Peyer's patch (tissue), 4 donors: ENCODE results near the gene ADM5. TPM values are rescaled to one million over a fixed set of nuclear protein-coding genes. Genes with fewer than 3 reads are reported as not detected.

Source experiments
- DNase-seq, 3 donors: peaks; one replicate each; pipeline ENCODE4 v3.0.0-alpha.2; 2017 to 2019
- H3K27ac ChIP-seq, 4 donors: fragments of 200-600 bp; sonication (generic); one replicate each; pipeline ENCODE4 v1.5.1; 2016 to 2019
- H3K27me3 ChIP-seq, 2 donors: fragments of 200-600 bp; sonication (generic); one replicate each; pipeline ENCODE4 v1.5.1; 2019
- H3K36me3 ChIP-seq, 3 donors: fragments of 200-600 bp; sonication (generic); one replicate each; pipeline ENCODE4 v1.5.1; 2016 to 2019
- H3K4me1 ChIP-seq, 4 donors: fragments of 200-600 bp; sonication (generic); one replicate each; pipeline ENCODE4 v1.5.1; 2016 to 2019
- H3K4me3 ChIP-seq, 4 donors: fragments of 200-600 bp; sonication (generic); 1 replicate in 3 of 4; 2 replicates in 1 of 4; pipeline ENCODE4 v1.5.1; 2016 to 2019; ENCODE audit warnings: mild to moderate bottlenecking in 1 of 4
- H3K9me3 ChIP-seq, 4 donors: fragments of 200-600 bp; sonication (generic); one replicate each; pipeline ENCODE4 v1.5.1; 2016 to 2019; ENCODE audit warnings: mild to moderate bottlenecking in 1 of 4
- POLR2A ChIP-seq, 2 donors: fragments of 450-650 bp; IDR thresholded peaks; one replicate each; pipeline ENCODE4 v1.5.1; 2017; ENCODE audit warnings: antibody characterized with exemption in 2 of 2, mild to moderate bottlenecking in 2 of 2, moderate library complexity in 2 of 2
- total RNA-seq, 4 donors: library from RNA; depleted of rRNA; stranded (reverse); fragments of >200 nt; gene quantifications; one replicate each; pipeline ENCODE4 v1.1.0, GENCODE V29; 2016
- TF ChIP-seq, protein P1 (sequence below), 6 experiments: fragments of 450-650 bp in 4 of 6; fragments of 200-600 bp in 2 of 6; sonication (generic) in 1 of 6; IDR thresholded peaks; one replicate each; pipeline ENCODE4 v1.5.1; 2017 to 2019; ENCODE audit warnings: antibody characterized with exemption in 6 of 6, mild to moderate bottlenecking in 3 of 6, moderate library complexity in 1 of 6

ADM5 gene
- total RNA-seq, 4 donors from 2014 or later = 4.4 to 9.1 TPM; not detected in 2

DNA sequence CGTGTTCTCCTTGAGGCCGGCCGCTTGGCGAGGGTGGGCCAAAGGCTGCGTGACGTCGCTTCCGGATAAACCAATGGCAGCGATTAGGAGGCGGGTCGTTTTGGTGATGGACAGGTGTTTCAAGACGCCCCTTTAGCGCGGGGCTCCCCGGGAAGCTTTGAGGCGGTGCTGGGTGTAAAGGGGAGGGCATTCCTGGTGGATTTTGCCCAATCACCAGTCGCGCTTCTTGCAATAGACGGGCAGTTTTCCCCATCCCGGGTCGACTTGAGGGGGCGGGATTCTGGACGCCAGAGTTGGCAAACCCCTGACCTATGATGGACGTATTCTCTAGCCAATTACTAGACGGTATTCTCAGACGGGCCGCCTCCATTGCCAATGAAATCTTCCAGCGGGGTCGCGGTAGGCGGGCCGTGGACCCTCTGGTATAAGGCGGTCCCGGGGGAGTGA is 12.6 kb upstream of the ADM5 start:
- Histone ChIP-seq H3K27me3 (no peaks in the 10 kb centered on the region), H3K27ac (peak overlapping the region; percentile 85 to 94 (median 86)), H3K36me3 (peaks cover 0 to 8% (median 0%) of the 10 kb centered on the region in 3 donors), H3K4me3 (peak overlapping the region; percentile 63 to 80 (median 71)), H3K9me3 (no peaks in the 10 kb centered on the region), H3K4me1 (peaks cover 0 to 44% (median 21%) of the 10 kb centered on the region in 4 donors)
- peak; percentile 100 for DNase-seq
- TF ChIP-seq, protein P1, sequence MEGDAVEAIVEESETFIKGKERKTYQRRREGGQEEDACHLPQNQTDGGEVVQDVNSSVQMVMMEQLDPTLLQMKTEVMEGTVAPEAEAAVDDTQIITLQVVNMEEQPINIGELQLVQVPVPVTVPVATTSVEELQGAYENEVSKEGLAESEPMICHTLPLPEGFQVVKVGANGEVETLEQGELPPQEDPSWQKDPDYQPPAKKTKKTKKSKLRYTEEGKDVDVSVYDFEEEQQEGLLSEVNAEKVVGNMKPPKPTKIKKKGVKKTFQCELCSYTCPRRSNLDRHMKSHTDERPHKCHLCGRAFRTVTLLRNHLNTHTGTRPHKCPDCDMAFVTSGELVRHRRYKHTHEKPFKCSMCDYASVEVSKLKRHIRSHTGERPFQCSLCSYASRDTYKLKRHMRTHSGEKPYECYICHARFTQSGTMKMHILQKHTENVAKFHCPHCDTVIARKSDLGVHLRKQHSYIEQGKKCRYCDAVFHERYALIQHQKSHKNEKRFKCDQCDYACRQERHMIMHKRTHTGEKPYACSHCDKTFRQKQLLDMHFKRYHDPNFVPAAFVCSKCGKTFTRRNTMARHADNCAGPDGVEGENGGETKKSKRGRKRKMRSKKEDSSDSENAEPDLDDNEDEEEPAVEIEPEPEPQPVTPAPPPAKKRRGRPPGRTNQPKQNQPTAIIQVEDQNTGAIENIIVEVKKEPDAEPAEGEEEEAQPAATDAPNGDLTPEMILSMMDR (IDR thresholded peaks at IDR 0.05) = no peak
- no peak for TF ChIP-seq POLR2A (IDR thresholded peaks at IDR 0.05)

DNA sequence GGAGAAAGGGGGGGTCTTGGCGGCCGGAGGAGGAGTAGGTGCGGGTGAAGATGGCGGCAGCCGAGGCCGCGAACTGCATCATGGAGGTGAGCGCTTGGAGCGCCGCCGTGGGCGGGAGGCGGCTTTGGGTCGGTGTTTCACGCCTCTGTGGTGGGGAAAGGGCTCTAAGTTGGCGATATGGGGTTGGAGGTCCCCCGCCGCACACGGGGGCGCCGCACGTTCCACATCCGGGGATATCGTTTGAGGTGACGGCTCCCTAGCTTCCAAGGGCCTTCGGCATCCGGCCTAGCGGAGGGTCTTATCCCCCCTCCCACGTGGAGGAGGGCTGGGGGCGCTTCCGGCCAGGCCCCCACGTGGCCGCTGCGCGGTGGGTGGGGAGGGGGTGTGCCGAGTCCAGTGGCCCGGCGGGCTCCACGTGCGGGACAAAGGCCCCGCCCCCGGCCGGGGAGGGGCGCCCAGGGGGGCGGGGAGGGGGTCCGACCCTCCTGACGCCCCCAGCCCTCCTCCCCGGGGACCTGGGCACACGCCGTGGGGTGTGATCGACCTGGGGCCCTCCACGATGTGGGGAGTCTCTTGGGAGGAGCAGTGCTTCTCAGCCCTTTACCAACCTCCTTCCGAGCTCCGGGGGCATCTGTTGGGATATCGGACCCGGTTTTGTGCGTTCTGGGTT is 12.0 kb upstream of the ADM5 start, which contains the start of gene PRMT1:
Gene PRMT1 (plus strand): TSS at position 41 of the 670 bp plus-strand sequence. CDS start 10 bp downstream, at position 51.
- Histone ChIP-seq H3K4me1 (peaks cover 0 to 40% (median 18%) of the 10 kb centered on the region in 4 donors), H3K27ac (peak within 1 kb of the TSS; percentile 85 to 94 (median 86)), H3K4me3 (peak within 1 kb of the TSS; percentile 63 to 80 (median 71)), H3K9me3 (no peaks in the 10 kb centered on the region), H3K36me3 (peaks cover 0 to 13% (median 0%) of the 10 kb centered on the region in 3 donors), H3K27me3 (no peaks in the 10 kb centered on the region)
- DNase-seq = peak in 2 of 3 donors; percentile 51 to 66
- TF ChIP-seq, protein P1 (IDR thresholded peaks at IDR 0.05) = no peak
- peak; percentile 37 to 84 for TF ChIP-seq POLR2A (IDR thresholded peaks at IDR 0.05)

DNA sequence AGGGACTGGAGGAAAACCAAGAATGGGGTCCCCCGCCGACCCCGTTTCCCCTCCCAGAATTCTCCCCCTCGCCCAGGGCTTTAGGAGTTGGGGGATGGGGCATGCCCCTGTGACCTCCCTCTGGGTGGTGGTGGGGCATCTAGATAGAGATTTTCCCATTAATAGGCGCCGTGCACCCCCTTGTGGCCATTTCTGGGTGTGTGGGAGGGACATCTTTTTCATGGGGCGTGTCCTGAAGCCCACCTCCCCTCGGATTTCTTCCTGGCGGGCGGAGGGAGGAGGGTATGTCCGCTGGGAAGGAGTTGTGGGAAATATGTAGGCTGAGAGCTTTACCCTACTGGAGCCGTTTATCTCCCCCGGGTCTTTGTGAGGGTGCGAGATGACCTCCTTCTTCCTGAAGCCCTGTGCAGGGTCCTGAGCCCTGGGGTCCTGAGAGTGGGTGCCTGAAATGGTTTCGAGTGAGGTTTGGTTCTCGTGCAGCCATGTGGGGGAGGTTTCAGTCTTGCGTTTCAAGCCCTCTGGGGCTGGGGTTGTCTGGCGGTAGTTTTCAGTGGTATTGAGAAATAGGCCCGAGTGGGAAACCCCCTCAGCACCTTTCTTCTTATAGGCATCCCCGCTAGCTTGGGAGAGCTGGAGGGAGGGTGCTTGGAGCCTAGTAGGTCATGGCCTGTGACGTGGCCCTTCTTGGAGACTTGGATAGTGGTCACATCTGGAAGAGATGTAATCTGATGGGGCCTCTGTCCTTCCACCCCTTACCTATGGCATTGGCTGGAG is 11.3 kb upstream of the ADM5 start:
- Histone ChIP-seq H3K4me1 (peaks cover 0 to 40% (median 17%) of the 10 kb centered on the region in 4 donors), H3K27me3 (no peaks in the 10 kb centered on the region), H3K36me3 (peaks cover 0 to 20% (median 0%) of the 10 kb centered on the region in 3 donors), H3K27ac (peak overlapping the region; percentile 82 to 94 (median 86)), H3K4me3 (peak overlapping the region; percentile 63 to 80 (median 71)), H3K9me3 (no peaks in the 10 kb centered on the region)
- TF ChIP-seq, protein P1 (IDR thresholded peaks at IDR 0.05) = peak; percentile 56 to 79 (median 60)
- TF ChIP-seq POLR2A (IDR thresholded peaks at IDR 0.05) = no peak
- DNase-seq = peak; percentile 75 to 93 (median 90)

DNA sequence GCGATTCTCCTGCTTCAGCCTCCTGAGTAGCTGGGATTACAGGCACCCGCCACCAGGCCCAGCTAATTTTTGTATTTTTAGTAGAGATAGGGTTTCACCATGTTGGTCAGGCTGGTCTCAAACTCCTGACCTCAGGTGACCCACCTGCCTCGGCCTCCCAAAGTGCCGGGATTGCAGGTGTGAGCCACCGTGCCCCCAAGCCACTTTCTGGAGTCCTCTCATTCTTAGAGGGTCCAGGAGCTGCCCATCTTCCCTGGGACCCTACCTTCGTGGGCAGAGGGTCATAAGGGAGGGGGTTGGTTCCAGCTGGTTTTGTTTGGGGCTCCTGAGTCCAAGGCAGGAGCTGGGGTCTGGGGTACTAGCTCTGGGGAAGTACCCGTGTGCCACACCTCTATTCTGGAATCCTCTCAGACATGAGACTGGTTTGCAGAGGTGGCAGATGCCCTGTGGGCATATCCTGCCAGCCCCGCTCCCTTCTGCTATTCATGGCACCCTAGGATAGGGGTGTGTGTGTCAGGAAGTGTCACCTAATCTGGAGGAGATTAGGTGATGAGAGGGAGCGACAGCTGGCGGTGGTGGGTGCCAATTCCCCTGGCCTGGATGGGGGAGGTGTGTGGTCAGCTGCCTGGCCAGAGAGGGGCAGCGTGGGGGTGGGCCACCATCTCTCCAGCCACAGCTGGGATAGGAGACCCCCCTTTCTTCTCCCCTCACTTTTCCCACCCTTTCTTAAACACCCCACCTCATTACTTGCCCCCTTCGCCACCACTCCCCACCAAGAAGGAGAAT is 10.2 kb upstream of the ADM5 start:
- H3K27ac ChIP-seq = peak overlapping the region in 1 of 4 donors; percentile 94
- no peak for TF ChIP-seq POLR2A (IDR thresholded peaks at IDR 0.05)
- TF ChIP-seq, protein P1 (IDR thresholded peaks at IDR 0.05) = no peak

More for the DNA sequence above, 10.2 kb upstream of the ADM5 start:
- DNase-seq = peak in 1 of 3 donors; percentile 44
- H3K4me3 ChIP-seq = no peak overlapping the region
- peaks cover 0 to 31% (median 0%) of the 10 kb centered on the region in 3 donors for H3K36me3 ChIP-seq
- H3K4me1 ChIP-seq = peaks cover 0 to 40% (median 17%) of the 10 kb centered on the region in 4 donors
- no peaks in the 10 kb centered on the region for H3K9me3 ChIP-seq
- H3K27me3 ChIP-seq = no peaks in the 10 kb centered on the region
